H4 (cell line): ENCODE results near the gene PRKN. TPM values are rescaled to one million over a fixed set of nuclear protein-coding genes. Genes with fewer than 3 reads are reported as not detected.
"Not testable (repeated sequence)": the region's sequence is repeated elsewhere in the genome, so short reads cannot be mapped to it uniquely, and the experiment has no call there.

Experiments used
- DNase-seq: peaks from one replicate; pipeline ENCODE4 v3.0.0-alpha.2; 2015; ENCODE audit warnings: low spot score
- total RNA-seq: library from RNA; depleted of rRNA; stranded (reverse); fragments of >200 nt; shearing (Covaris generic); gene quantifications from 2 replicates; pipeline ENCODE4 v1.2.3, GENCODE V29; 2014

Gene PRKN
- total RNA-seq, 1 experiment from 2014 or later = 0.19 TPM

- no peak for DNase-seq
Observed at GRCh38 chr6:162710936-162711335, 16.6 kb downstream of the PRKN start.

GRCh38 chr6:162710419-162710818, 17.1 kb downstream of the PRKN start:
- no peak for DNase-seq

- no peak for DNase-seq
Observed at GRCh38 chr6:162709431-162709830, 18.1 kb downstream of the PRKN start.

GRCh38 chr6:162708971-162709370, 18.6 kb downstream of the PRKN start:
- DNase-seq = no peak

GRCh38 chr6:162706232-162706631, 21.3 kb downstream of the PRKN start:
- DNase-seq = no peak

- DNase-seq = no peak
Observed at GRCh38 chr6:162705736-162706135, 21.8 kb downstream of the PRKN start.

GRCh38 chr6:162704001-162704400, 23.6 kb downstream of the PRKN start:
- no peak for DNase-seq

- DNase-seq = no peak
Observed at GRCh38 chr6:162702446-162702845, 25.1 kb downstream of the PRKN start.

GRCh38 chr6:162701551-162701950, 26.0 kb downstream of the PRKN start:
- no peak for DNase-seq

- no peak for DNase-seq
Observed at GRCh38 chr6:162700966-162701365, 26.6 kb downstream of the PRKN start.

- DNase-seq = no peak
Observed at GRCh38 chr6:162699961-162700360, 27.6 kb downstream of the PRKN start.

- DNase-seq = no peak
Observed at GRCh38 chr6:162698440-162698839, 29.1 kb downstream of the PRKN start.

- DNase-seq = no peak
Observed at GRCh38 chr6:162697872-162698403, 29.6 kb downstream of the PRKN start.

- DNase-seq = no peak
Observed at GRCh38 chr6:162690158-162690557, 37.4 kb downstream of the PRKN start.

GRCh38 chr6:162688751-162689345, 38.7 kb downstream of the PRKN start:
- DNase-seq = no peak

GRCh38 chr6:162685586-162685985, 42.0 kb downstream of the PRKN start:
- DNase-seq = no peak

- DNase-seq = no peak
Observed at GRCh38 chr6:162684961-162685360, 42.6 kb downstream of the PRKN start.

- no peak for DNase-seq
Observed at GRCh38 chr6:162684052-162684451, 43.5 kb downstream of the PRKN start.

GRCh38 chr6:162683135-162683534, 44.4 kb downstream of the PRKN start:
- DNase-seq = no peak

- DNase-seq = no peak
Observed at GRCh38 chr6:162681447-162681846, 46.1 kb downstream of the PRKN start.

- no peak for DNase-seq
Observed at GRCh38 chr6:162680871-162681270, 46.7 kb downstream of the PRKN start.

- DNase-seq = no peak
Observed at GRCh38 chr6:162680367-162680766, 47.2 kb downstream of the PRKN start.

GRCh38 chr6:162679681-162680080, 47.9 kb downstream of the PRKN start:
- DNase-seq = no peak

- not testable (repeated sequence) for DNase-seq
Observed at GRCh38 chr6:162678896-162679295, 48.7 kb downstream of the PRKN start.
